Measurements from ENCODE around the gene EHMT2. TPM values are rescaled to one million over a fixed set of nuclear protein-coding genes. Genes with fewer than 3 reads are reported as not detected.

The EHMT2 gene
- 18.2 to 30.9 TPM (median 28.3 TPM) in 5 replicates for total RNA-seq (2022; extraction: Qiagen RNA extraction)

DNA sequence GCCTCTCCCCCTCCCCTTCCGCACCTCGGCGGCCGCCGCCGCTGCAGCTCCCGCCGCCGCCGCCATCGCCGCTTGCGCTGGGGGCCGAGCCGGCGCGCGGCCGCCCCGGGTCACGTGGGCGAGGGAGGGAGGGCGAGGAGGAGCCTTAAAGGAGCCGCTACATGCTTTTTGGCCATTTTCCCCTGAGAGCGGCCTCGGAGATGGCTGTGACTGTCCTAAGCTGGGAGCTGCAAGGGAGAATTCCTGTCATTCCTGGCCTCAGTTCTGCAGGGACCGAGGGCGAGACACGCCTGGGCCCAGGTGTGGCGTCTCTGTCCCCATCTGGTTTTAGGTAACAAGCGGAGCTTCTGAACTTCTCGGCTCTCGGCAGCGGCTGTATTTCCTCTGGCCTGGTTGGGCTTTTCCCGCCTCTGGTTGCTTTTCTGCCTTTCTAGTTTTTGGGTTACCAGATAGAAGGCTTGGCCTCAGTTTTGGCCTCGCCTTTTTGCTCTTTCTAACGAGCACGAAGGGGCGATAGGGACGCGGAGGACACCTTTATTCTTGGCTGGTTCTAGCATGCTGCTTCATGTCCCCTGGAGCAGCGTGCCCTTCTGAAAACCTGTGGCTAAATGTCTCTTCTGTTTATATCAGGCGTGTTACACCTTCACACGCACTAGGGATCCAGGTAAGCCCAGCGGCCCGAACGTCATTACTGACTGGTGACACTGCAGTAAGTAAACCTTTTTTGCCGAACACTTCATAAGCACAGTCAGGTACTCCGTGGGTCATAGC is at the start of gene EHMT2:
Gene EHMT2 (minus strand): TSS at position 87 of the 771 bp plus-strand sequence. CDS start 21 bp downstream, at position 66.

DNA sequence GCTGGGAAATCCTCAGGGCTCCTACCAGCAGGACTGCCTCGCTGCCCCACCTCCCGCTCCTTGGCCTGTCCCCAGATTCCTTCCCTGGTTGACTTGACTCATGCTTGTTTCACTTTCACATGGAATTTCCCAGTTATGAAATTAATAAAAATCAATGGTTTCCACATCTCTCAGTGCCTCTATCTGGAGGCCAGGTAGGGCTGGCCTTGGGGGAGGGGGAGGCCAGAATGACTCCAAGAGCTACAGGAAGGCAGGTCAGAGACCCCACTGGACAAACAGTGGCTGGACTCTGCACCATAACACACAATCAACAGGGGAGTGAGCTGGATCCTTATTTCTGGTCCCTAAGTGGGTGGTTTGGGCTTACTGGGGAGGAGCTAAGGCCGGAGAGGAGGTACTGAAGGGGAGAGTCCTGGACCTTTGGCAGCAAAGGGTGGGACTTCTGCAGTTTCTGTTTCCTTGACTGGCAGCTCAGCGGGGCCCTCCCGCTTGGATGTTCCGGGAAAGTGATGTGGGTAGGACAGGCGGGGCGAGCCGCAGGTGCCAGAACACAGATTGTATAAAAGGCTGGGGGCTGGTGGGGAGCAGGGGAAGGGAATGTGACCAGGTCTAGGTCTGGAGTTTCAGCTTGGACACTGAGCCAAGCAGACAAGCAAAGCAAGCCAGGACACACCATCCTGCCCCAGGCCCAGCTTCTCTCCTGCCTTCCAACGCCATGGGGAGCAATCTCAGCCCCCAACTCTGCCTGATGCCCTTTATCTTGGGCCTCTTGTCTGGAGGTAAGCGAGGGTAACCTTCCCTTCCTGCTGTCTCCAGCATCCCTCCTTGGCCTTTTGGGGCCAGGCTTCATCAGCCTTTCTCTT is 48.2 kb upstream of the EHMT2 start, which contains the start of gene CFB:
Gene CFB (plus strand): TSS at position 589 of the 863 bp plus-strand sequence. CDS start 127 bp downstream, at position 716.

DNA sequence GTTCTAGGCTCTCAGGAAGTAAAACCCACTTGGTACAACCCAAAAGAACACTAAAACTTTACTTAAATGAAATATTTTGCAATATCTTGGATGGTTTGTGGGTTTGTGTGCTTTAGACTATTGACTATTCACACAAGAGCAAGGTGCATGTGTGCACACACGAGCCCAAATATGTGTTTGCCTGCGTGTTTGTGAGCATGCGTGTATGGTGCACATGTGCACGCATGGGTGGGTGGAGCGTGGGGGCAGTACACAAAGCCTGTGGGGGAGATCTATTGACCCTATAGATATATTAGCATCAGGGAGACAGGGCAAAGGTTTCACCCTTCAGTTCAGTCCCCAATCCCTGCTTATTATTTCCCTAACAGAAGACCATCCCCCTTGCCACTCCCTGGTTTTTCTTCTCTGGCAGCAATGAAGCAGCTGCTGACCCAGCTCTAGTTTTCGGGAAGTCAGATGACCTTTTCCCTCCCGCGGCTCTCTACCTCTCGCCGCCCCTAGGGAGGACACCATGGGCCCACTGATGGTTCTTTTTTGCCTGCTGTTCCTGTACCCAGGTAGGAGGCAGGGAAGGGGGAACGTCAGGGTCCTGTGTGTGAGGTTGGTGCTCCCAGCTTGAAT is 29.9 kb upstream of the EHMT2 start, which contains the start of gene C2:
Gene C2 (plus strand): TSS at position 476 of the 621 bp plus-strand sequence. CDS start 36 bp downstream, at position 512.

DNA sequence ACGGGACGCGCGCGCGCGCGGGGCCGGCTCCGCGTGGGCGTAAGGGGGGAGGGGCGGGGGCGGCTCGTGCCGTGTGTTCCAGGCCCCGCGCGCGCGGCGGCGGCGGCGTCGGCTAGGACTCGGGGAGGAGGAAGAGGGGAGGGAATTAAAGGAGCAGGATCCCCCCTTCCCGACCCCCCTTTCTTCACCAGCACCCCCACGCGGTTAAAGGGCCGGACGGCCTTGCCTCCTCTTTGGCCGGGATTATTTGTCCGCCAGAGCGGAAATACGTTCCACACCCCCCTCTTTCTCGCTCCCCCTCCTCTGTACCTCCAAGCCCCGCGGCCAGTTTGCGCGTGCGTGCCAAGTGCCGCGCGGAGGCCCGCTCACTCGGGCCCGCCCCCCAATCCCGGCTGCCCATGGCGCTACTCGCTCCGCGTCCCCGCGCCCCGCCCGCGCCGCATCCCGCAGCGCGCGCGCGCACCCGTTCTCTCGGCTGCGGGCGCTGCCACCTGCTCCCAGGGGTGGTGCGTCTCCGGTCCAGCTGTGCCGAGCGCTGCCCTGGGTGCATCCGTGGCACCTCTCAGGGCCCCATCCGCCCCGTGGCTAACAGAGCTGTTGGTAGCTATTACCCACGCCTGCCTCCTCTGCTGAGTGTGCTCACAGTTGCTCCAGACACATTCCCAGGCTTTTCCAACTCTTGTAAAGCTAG is 4.6 kb upstream of the EHMT2 start, which contains the start of gene ZBTB12:
Gene ZBTB12 (minus strand): TSS at position 134 of the 691 bp plus-strand sequence. CDS start 781 bp downstream, outside the sequence.

DNA sequence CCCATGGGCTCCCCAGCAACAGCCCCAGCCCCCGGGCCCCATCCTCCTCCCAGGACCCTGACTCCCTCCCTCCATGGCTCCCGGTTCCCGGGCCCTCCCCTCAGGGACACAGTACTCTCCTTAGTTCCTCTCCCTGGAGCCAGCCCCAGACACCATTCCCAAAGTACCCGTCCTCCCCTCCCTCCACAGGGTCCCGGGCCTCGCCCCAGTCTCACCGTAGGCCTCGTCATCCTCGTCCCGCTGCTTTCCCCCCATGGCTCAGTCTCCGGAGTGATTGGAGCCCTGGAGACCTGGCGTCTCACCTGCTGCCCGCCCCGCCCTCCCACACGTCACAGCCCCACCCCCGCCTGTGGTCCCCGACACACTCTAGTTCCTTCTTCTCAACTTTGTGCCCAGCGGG is 18.8 kb downstream of the EHMT2 start, which contains the start of gene SLC44A4:
Gene SLC44A4 (minus strand): TSS at position 272 of the 400 bp plus-strand sequence. CDS start 17 bp downstream, at position 255.

DNA sequence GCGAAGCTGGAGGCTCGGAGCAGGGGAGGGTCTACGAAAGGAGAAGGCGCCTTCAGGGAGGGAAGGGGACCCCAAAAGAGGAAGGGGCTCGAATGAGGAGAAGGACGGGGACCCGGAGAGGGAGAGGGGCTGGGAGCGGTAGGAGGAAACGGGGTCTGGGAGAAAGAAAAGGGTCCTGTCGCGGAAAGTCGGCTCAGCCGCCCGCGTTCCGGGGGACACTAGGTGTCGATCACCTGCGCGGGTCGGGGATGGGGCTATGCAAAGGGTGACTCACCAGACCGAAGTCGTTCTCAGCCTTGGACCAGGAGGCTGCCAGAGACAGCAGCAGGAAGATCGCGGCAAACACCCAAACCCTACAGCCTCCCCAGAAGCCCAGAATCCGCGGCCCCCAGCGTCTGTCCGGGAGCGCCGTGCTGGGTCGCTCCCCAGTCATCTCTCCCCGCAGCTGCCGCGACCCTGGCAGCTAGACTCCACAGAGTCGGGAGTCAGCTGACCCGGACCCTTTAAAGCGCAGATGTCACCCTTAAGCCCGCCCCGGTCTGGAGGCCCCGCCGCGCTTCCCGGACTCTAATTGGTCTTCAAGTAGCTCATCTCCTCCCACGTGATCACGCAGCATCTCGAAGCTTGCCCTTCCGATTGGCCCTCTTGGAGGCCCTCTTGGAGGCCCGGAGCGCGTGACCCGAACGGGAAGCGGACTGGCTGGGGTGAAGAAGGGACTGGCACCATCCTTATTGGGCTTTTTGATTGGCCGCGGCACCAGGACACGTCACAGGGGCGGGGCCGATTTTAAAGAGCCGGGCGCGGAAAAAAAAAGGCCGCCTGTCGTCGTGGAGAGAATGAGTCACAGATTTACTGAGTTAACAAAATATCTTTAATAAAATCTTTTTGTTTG is 34.9 kb downstream of the EHMT2 start, which contains the start of gene NEU1:
Gene NEU1 (minus strand): TSS at position 478 of the 892 bp plus-strand sequence. CDS start 45 bp downstream, at position 433.

Other genes starting within 250 kb of the EHMT2 start
- 106 to 143 TPM (median 140 TPM) in 5 replicates for gene BAG6, start 245.0 kb downstream of the EHMT2 start, total RNA-seq (2022; extraction: Qiagen RNA extraction)
- gene APOM, start 241.8 kb downstream of the EHMT2 start, total RNA-seq (2022; extraction: Qiagen RNA extraction) = 2.7 to 3.8 TPM (median 3.3 TPM) in 5 replicates
- gene C6orf47, start 236.9 kb downstream of the EHMT2 start, total RNA-seq (2022; extraction: Qiagen RNA extraction) = 11.3 to 13.3 TPM (median 12.8 TPM) in 5 replicates
- 8.9 to 12.1 TPM (median 11.6 TPM) in 5 replicates for gene GPANK1, start 232.7 kb downstream of the EHMT2 start, total RNA-seq (2022; extraction: Qiagen RNA extraction)
- 165 to 180 TPM (median 171 TPM) in 5 replicates for gene CSNK2B, start 231.6 kb downstream of the EHMT2 start, total RNA-seq (2022; extraction: Qiagen RNA extraction)
- gene LY6G5B, start 227.7 kb downstream of the EHMT2 start, total RNA-seq (2022; extraction: Qiagen RNA extraction) = 2.7 to 4.4 TPM (median 4.0 TPM) in 5 replicates
- gene LY6G5C, start 216.6 kb downstream of the EHMT2 start, total RNA-seq (2022; extraction: Qiagen RNA extraction) = 0.82 to 1.8 TPM (median 1.4 TPM) in 5 replicates
- 13.2 to 16.4 TPM (median 15.7 TPM) in 5 replicates for gene ABHD16A, start 194.4 kb downstream of the EHMT2 start, total RNA-seq (2022; extraction: Qiagen RNA extraction)
- not detected in 5 replicates for gene LY6G6F, start 190.8 kb downstream of the EHMT2 start, total RNA-seq (2022; extraction: Qiagen RNA extraction)
- not detected in 5 replicates for gene LY6G6D, start 182.3 kb downstream of the EHMT2 start, total RNA-seq (2022; extraction: Qiagen RNA extraction)
- gene LY6G6C, start 176.0 kb downstream of the EHMT2 start, total RNA-seq (2022; extraction: Qiagen RNA extraction) = 0.08 to 0.12 TPM in 2 of 5 replicates, not detected in the others
- gene MPIG6B, start 174.3 kb downstream of the EHMT2 start, total RNA-seq (2022; extraction: Qiagen RNA extraction) = not detected in 5 replicates
- 24.9 to 30.6 TPM (median 28.7 TPM) in 5 replicates for gene DDAH2, start 168.4 kb downstream of the EHMT2 start, total RNA-seq (2022; extraction: Qiagen RNA extraction)
- 438 to 455 TPM (median 449 TPM) in 5 replicates for gene CLIC1, start 161.2 kb downstream of the EHMT2 start, total RNA-seq (2022; extraction: Qiagen RNA extraction)
- gene MSH5, start 157.7 kb downstream of the EHMT2 start, total RNA-seq (2022; extraction: Qiagen RNA extraction) = 8.4 to 14.3 TPM (median 14.1 TPM) in 5 replicates
- 2.1 to 3.7 TPM (median 3.5 TPM) in 5 replicates for gene SAPCD1, start 135.0 kb downstream of the EHMT2 start, total RNA-seq (2022; extraction: Qiagen RNA extraction)
- 0.94 to 1.9 TPM (median 1.7 TPM) in 5 replicates for gene VWA7, start 120.4 kb downstream of the EHMT2 start, total RNA-seq (2022; extraction: Qiagen RNA extraction)
- 39.7 to 58.5 TPM (median 57.1 TPM) in 5 replicates for gene VARS1, start 101.9 kb downstream of the EHMT2 start, total RNA-seq (2022; extraction: Qiagen RNA extraction)
- gene LSM2, start 90.7 kb downstream of the EHMT2 start, total RNA-seq (2022; extraction: Qiagen RNA extraction) = 47.5 to 56.4 TPM (median 52.4 TPM) in 5 replicates
- gene HSPA1L, start 82.4 kb downstream of the EHMT2 start, total RNA-seq (2022; extraction: Qiagen RNA extraction) = 1.1 to 1.8 TPM (median 1.7 TPM) in 5 replicates
- gene HSPA1A, start 82.2 kb downstream of the EHMT2 start, total RNA-seq (2022; extraction: Qiagen RNA extraction) = 104 to 243 TPM (median 196 TPM) in 5 replicates
- gene HSPA1B, start 70.0 kb downstream of the EHMT2 start, total RNA-seq (2022; extraction: Qiagen RNA extraction) = 73.0 to 177 TPM (median 144 TPM) in 5 replicates
- gene NEU1, start 34.9 kb downstream of the EHMT2 start, total RNA-seq (2022; extraction: Qiagen RNA extraction) = 22.0 to 34.1 TPM (median 28.7 TPM) in 5 replicates
- 0.04 to 0.06 TPM in 2 of 5 replicates, not detected in the others for gene SLC44A4, start 18.7 kb downstream of the EHMT2 start, total RNA-seq (2022; extraction: Qiagen RNA extraction)
- 2.9 to 4.4 TPM (median 3.9 TPM) in 5 replicates for gene ZBTB12, start 4.4 kb upstream of the EHMT2 start, total RNA-seq (2022; extraction: Qiagen RNA extraction)
- gene C2, start 30.0 kb upstream of the EHMT2 start, total RNA-seq (2022; extraction: Qiagen RNA extraction) = 0.27 to 0.40 TPM (median 0.30 TPM) in 5 replicates
- gene CFB, start 48.4 kb upstream of the EHMT2 start, total RNA-seq (2022; extraction: Qiagen RNA extraction) = 1.4 to 2.1 TPM (median 1.6 TPM) in 5 replicates
- 81.5 to 99.5 TPM (median 85.1 TPM) in 5 replicates for gene NELFE, start 61.3 kb upstream of the EHMT2 start, total RNA-seq (2022; extraction: Qiagen RNA extraction)
- gene SKIC2, start 61.5 kb upstream of the EHMT2 start, total RNA-seq (2022; extraction: Qiagen RNA extraction) = 17.5 to 26.7 TPM (median 23.7 TPM) in 5 replicates
- gene DXO, start 74.4 kb upstream of the EHMT2 start, total RNA-seq (2022; extraction: Qiagen RNA extraction) = 10.3 to 12.9 TPM (median 12.5 TPM) in 5 replicates
- 0.63 to 1.2 TPM (median 0.89 TPM) in 5 replicates for gene C4A, start 84.4 kb upstream of the EHMT2 start, total RNA-seq (2022; extraction: Qiagen RNA extraction)
- 0.47 to 0.90 TPM (median 0.64 TPM) in 5 replicates for gene C4B, start 117.1 kb upstream of the EHMT2 start, total RNA-seq (2022; extraction: Qiagen RNA extraction)
- 0.09 TPM in 1 of 5 replicates, not detected in the others for gene CYP21A2, start 140.7 kb upstream of the EHMT2 start, total RNA-seq (2022; extraction: Qiagen RNA extraction)
- 0.33 to 0.85 TPM (median 0.53 TPM) in 5 replicates for gene TNXB, start 211.6 kb upstream of the EHMT2 start, total RNA-seq (2022; extraction: Qiagen RNA extraction)
- 23.7 to 36.6 TPM (median 35.8 TPM) in 5 replicates for gene ATF6B, start 230.5 kb upstream of the EHMT2 start, total RNA-seq (2022; extraction: Qiagen RNA extraction)
- 6.5 to 7.7 TPM (median 6.9 TPM) in 5 replicates for gene FKBPL, start 232.6 kb upstream of the EHMT2 start, total RNA-seq (2022; extraction: Qiagen RNA extraction)

All from A549 treated with dexamethasone at 1 μM for 4 hours (cell line).